DMS79 (cell line): ENCODE data around the gene MMP17.
"Not testable (repeated sequence)": the region's sequence is repeated elsewhere in the genome, so short reads cannot be mapped to it uniquely, and the experiment has no call there.

Experiments
- DNase-seq: peaks from one replicate; lab custom pipeline; 2025; lab: John Stamatoyannopoulos, UW

MMP17 gene

DNA sequence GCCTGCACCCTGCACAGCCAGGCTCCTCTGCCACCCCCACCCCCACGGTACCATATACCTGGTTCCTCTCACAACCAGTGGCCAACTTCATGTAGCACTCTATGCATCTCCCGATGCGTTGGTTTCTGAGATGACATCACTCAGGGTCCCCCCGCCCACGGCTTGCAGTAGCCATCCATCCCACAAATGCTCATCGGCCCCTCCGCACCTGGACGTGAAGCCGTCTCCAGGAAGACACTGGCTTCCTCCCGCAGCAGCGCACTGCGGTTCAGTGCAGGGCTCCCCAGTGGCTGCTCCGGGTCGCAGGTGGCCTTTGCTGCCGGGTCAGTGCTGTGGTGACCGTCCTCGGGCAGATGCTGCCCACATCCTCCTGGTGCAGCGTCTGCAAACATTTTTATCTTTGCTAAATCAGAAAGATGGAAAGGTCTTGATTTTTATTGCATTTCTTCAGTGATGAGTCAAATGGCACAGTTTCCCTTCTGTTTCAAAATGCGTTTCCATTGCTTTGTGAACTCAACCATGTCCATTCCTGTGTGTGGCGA, 27.5 kb upstream of the MMP17 start:
- DNase-seq, result no peak

DNA sequence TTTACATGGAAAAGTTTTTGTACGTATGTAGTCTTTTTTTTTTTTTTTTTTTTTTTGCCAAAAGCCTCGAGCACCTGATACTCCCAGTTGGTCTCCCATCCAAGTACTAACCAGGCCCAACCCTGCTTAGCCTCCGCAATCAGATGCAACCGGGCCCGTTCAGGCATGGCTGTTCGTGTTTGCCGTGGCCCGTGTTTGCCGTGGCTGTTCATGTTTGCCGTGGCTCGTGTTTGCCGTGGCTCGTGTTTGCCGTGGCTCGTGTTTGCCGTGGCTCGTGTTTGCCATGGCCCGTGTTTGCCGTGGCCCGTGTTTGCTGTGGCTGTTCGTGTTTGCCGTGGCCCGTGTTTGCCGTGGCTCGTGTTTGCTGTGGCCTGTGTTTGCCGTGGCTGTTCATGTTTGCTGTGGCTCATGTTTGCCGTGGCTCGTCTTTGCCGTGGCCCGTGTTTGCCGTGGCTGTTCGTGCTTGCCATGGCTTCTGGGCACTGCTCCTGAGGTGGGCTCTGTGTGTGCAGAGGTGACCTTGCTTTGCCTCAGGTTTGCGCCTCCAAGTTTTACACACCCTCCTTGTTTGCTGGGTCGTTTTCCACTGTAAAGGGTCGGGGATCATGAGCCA, 26.8 kb upstream of the MMP17 start:
- no peak for DNase-seq

DNA sequence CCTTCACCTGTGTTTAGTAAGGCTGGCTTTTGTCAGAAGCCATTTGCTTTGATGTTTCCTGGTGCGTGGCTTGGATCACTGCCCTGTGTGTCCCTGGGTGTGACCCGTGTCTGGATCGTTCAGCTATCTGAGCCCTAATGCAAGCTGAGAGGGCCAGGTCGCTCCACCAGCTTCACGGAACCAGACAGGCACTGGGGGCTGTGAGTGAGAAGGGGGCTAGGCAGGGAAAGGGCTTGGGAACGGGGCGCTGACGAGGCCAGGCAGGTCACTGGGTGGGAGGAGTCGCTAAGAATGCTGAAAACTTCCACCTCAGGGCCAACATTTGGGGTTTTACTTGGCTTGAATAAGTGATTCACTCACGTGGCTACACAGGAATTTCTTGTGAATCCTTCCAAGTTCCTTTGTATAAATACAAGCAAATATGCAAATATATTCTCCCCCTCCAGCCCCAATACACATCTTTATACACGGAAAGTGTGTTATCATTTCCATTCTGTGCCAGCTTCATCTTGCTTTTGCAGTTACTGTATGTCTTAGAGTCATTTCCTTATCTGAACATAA, 24.2 kb upstream of the MMP17 start:
- no peak for DNase-seq

DNA sequence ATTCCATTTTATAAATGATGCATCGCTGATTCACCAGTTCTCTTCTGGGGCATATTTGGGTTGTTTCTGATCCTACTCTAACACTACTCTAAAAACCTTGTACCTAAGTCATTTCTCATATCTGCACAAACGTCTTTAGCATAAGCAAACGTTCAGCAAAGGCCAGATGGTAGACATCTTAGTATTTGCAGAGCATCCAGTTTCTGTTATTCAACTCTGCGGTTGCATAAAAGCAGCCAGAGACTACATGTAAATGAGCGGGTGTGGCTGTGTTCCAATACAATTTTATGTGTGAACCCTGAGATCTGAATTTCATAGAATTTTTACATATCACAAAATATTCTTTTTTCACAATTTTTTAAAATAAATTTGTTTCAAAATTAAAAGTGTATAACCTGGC, 22.8 kb upstream of the MMP17 start:
- no peak for DNase-seq

DNA sequence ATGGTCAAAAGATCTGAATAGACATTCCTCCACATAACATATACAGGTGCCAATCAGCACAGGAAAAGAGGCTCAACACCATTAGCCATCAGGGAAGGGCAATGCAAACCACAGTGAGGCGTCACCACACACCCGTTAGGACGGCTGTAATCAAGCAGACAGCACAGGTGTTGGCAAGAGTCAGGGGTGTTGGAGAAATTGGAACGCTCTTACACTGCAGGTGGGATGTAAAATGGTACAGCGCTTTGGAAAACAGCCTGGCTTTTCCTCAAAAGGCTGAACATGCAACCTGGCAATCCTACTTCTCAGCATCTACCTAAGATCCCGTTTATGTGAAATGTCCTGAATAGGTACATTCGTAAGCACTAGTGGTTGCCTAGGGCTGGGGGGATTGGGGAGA, 21.5 kb upstream of the MMP17 start:
- DNase-seq, result no peak

DNA sequence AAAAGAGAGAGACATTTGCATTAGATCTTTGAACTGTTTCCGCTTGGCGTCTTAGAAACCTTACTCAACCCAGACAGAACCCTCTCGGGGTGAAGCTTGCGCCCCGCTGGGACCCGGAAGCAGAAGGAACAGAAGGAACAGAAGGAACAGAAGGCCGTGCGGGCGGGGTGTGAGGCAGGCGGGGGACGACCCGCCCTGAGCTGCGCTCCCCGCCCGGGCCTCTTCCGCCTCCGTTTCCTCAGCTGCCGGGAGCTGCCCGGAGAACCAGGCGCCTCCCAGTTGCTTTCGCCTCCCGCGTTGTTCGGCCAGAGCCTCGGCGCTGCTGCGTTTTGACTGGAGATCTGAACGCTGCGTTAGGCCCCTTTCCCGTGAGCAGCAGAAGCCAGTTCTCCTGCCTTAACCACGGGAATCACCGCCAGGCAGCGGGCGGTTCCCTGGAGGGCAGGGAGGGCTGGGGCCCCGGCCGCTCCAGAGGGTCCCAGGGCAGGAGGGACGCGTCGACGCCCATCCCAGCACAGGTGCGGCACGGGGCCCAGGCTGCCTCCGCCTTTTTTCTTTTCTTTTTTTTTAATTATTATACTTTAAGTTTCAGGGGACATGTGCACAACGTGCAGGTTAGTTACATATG, 19.3 kb upstream of the MMP17 start:
- DNase-seq, result no peak

DNA sequence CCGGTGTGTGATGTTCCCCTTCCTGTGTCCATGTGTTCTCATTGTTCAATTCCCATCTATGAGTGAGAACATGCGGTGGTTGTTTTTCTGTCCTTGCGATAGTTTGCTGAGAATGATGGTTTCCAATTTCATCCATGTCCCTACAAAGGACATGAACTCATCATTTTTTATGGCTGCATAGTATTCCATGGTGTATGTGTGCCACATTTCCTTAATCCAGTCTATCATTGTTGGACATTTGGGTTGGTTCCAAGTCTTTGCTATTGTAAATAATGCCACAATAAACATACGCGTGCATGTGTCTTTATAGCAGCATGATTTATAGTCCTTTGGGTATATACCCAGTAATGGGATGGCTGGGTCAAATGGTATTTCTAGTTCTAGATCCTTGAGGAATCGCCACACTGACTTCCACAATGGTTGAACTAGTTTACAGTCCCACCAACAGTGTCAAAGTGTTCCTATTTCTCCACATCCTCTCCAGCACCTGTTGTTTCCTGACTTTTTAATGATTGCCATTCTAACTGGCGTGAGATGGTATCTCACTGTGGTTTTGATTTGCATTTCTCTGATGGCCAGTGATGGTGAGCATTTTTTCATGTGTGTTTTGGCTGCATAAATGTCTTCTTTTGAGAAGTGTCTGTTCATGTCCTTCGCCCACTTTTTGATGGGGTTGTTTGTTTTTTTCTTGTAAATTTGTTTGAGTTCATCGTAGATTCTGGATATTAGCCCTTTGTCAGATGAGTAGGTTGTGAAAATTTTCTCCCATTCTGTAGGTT, 18.5 kb upstream of the MMP17 start:
- not testable (repeated sequence) for DNase-seq

DNA sequence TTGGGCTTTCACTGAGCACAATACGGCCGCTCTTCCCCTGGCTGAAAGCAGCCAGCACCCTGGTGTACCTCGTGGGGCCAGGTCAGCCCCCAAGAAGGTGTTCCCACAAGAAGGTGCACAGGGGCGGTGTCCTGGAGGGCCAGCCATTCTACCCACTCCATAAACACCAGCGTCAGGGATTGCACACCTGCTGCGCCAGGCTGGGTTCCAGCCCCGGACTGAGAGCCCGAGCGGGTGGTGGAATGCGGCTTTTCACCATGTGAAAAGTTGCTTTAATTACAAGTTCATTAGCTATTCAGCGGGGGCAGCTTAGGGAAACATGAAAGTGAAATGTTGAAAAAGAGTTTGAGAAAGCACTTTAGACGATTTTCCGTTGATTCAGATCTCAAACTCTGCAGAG, 17.5 kb upstream of the MMP17 start:
- DNase-seq, result no peak

DNA sequence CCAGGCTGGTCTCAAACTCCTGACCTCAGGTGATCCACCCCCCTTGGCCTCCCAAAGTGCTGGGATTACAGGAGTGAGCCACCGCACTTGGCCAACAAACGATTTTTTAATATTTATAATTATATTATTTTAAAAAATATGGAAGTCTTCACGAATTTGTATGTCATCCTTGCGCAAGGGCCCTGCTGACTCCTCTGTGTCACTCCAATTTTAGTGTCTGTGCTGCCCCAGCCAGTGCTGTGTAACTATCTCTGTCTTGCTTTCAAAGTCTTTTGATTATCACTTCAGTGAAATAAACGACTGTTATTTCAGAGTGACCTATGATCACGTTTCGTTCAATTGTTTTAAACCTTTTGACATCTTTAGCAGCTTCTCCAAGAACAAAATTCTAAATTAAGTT, 13.1 kb upstream of the MMP17 start:
- no peak for DNase-seq

DNA sequence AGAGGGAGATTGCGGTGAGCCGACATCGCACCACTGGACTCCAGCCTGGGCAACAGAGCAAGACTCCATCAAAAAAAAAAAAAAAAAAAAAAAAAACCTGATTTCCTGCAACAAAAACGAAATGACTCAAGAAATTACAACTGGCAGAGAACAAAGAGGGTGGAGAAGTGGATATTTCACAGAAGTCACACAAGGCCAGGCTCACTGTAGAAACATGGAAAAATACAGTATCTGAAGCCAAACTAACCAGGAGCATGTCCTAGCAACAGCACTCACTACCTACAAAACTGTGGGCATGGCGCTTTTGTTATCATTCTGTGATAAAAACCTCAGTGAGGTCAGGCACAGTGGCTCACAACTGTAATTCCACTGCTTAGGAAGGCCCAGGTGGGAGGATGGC, 11.7 kb upstream of the MMP17 start:
- DNase-seq, result no peak

DNA sequence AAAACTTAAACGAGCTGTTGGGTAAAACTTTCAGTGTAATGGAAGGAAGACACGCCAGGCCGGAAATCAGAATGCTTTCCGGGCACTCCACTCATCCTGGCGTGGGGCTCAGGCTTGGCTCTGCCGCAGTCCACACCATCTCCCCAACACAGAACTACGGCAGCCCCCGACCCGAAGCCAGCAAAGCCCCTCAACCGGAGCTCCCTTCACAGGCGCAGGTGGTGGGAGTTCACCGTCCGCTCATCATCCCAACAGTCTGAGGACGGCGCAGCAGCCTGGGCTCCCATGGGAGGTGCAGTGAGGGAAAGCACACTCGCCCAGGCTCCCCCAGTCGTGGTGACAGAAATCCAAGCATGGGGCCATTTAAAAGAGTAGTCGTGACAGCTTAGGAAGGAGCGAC, 11.0 kb upstream of the MMP17 start:
- no peak for DNase-seq

DNA sequence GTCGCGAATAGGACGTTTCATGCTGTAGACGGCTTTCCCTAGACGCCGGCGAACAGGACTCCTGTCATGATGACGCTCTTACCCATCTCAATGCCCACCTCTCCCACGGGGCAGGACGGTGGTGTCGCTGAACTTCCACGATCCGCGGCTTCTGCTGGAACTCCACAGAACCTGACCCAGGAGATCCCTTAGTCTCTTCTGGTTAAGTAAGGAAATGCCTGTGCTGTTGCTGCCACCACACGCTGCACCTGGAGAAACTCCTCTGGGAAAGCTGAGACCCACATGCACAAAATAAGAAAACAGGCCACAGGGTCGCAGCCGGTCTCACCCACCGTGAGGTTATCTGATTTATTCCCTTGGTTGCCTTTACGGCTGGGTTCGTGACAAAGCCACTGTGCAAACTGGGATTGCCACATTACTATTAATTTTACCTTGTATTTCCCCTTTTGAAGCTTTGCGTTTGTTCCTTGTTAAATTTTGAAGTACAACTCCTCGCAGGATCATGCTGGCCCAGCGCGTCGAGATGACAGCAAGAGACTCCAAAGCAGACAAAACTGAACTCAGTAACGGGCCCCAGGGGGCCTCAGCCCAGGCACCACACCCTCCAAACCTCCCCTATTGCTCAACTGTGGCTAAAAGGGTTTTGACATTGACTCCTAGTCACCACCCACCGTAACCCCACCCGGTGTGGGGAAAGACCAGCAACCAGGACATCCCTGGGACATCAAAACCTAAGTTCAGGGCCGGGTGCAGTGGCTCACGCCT, 9.2 kb upstream of the MMP17 start:
- no peak for DNase-seq

DNA sequence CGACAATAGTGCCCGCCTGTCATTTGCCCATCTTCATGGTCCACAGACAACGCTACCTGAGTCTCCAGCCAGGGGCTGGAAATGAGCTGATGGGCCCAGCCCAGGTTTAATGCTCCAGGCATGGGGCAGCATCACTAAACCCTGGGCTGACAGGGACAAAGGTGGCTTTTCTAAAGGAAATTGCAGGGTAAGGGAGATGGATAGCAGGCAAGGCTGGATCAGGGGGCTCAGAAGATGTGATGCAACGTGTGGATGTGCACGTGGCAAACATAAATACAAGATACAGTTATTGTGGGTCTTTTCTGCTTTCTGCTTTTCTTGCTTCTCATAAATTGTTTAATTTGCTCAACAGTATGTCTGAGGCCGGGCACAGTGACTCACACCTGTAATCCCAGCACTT, 3.7 kb upstream of the MMP17 start:
- no peak for DNase-seq

DNA sequence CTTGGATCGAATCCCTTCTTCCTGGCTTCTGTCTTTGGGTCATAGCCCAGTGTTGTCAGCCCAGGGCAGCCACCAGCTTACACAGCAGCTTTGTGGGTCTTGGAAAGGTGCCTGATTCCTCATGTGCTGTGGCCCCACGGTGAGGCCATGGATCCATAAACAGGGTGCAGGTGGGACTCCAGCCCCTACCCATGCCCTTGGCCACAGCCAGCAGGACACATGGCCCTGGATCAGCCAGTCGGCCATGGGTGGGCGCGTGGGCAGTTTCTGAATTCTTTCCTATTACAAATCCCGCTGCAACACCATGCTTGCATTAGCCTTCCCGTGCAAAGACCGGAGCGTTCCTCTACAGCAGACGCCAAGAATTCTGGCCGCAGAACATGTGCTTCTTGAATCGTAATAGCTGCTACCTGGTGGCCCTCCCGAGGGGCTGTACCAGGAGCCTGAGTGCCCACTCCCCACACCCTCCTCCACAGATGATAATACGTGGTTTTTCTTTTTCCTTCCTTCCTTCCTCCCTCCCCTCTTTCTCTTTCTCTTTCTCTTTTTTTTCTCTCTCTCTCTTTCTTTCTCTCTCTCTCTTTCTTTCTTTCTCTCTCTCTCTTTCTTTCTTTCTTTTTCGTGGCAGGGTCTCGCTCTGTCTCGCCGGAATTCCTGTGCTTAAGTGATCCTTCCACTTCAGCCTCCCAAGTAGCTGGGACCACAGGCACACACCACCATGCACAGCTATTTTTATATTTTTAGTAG, 2.9 kb upstream of the MMP17 start:
- no peak for DNase-seq

DNA sequence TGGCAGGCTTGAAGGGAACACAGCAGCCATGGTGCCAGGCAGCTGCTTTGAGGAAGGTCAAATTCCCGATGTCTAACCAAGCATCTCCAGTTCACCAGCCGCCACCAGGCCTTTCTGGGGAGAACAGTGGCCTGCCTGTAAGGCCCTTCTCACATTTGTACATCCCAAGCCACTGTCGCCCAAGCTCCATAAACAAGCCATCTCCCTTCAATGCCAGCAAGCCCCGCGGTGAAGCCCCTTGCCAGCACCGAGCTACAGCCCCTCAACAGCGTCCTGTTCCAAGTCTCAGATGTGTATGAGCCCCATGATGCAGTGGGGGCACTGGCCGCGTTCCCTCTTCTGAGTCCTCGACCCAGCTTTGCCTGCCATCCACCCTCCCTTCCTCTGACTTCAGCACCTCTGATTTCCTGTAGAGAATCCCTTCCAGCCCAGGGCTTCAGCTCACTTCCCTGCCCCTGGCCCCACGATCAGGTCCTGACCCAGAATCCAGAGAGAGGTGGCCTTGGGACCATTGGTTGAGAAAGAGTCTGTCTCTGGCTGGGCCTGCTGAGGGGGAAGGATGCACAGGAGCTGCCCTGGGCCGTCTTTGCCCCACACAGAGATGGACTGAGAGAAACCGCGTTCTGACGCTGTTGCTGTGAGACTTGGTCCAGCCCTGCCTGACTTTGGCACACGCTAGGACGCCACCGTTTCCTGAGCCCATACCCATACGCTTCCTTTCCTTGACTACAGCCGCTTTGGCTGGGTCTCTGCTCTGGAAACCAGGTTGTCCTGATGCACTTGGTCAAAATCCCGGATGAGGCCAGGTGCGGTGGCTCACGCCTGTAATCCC, 1.9 kb upstream of the MMP17 start:
- no peak for DNase-seq

DNA sequence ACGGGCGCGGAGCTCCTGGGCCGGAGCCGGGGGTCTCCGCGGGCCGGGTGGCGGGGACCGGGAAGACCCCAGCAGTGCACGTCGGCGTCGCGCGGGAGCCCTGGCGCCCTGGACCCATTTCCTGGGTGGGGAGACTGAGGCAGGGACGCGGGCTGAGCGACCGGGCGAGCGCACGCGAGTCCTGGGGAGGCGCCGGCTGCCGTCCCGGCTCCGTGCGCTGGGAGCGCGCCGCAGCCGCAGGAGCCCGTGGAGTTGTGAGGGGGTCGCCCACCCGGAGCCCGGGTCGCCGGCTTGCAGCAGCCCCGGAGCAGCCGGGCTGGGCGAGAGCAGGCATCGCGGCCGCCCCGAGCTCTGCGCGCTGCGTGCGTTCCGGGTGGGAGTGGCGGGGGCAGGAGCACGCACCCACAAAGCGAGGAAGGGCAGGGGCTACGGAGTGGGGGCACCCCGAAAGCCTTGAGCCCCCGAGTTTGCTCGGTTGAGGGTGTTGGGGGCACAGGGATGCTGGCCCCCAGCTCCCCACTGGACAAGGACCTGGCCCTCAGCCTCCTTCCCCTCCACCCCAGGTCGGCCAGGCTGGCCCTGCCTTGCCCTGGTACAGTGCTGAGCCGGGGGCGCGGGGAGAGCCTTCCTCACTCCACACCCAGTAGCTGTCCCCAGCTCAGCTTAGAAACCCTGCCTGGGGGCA, 620 bp downstream of the MMP17 start:
- DNase-seq, result no peak

DNA sequence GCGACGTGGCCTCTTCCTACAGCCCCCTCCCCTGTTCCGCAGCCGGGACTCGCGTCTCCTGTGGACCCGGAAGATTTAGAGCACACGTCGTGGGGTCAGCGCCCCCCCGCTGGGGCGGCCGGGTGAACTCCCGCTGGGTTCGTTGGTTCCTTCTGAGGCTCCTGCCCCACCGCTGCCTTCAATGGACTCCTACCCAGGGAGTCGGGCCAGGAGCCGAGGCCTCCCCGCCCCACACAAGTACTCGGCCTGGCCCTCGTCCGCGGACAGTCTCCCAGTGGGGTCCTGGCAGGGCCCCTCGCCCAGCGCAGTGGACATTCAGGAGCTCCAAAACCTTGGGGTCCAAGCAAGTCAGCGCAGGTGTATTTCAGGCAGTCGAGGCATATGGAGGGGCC, 1.2 kb downstream of the MMP17 start:
- no peak for DNase-seq

DNA sequence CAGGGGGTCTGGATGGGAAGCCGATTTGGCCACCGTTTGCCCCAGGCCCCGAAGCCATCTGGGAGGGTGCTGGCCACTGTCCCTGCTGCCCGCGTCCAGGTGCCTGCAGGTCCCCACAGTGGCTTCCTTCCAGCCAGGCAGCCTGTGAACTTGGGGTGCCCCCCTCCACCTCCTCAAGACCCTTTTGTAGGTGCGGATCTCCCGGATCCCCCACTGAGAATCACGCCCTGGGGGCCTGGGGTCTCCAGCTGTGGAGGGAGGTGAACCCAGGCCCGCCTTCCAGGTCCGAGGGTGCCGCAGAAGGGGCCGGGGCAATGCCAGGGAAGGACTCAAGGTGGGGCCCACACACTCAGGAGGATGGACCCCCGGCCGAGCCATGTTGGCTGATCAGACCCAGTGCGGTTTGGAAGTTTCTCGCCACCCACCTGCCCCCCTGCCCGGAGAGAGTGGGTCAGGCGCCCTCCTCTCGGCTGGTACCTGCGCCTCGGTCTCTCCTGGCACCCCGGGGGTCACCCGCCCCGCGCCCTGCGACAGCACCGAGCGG, 1.7 kb downstream of the MMP17 start:
- peak; percentile 25 for DNase-seq

DNA sequence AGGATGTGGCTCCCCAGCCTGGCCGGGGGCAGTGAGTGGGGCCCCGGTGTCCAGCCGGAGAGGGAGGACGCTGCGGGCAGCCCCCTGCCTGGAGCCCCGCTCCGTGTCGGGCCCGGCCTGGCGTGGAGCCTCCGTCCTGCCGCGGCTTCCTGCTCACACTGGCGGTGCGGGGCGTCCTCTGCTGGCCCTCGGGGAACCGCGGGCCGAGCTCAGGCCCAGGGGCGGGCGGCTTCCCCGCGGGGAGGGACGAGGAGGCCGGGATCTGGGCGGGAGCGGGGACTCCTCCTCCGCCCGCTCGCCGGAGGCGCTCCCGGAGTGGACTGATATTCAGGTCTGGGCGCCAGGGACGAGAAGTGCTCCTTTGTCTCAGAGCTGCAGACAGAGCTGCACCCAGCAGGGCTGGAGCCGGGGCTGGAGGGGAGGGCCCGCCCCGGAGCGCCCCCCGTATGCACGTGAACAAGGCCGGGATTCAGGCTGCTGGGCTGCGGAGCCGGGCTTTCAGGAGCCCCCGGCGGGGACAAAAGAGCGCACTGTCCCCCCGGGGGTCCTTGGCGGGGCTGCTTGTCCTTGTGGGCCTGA, 2.2 kb downstream of the MMP17 start:
- DNase-seq, result peak; percentile 68
